HG03342 (cell line): ENCODE data around the gene SBF2.
"Not testable (repeated sequence)": the region's sequence is repeated elsewhere in the genome, so short reads cannot be mapped to it uniquely, and the experiment has no call there.

Experiments
- ATAC-seq: cut with Tn5 transposase; IDR thresholded peaks from one replicate; pipeline ENCODE4 v1.9.1; 2021; ENCODE audit warnings: mild to moderate bottlenecking, moderate library complexity; ENCODE audit not compliant: unreplicated experiment

SBF2 gene

GRCh38 chr11:9757809-9758636 lies 536.0 kb downstream of the SBF2 start:
- ATAC-seq: peak; percentile 57

DNA sequence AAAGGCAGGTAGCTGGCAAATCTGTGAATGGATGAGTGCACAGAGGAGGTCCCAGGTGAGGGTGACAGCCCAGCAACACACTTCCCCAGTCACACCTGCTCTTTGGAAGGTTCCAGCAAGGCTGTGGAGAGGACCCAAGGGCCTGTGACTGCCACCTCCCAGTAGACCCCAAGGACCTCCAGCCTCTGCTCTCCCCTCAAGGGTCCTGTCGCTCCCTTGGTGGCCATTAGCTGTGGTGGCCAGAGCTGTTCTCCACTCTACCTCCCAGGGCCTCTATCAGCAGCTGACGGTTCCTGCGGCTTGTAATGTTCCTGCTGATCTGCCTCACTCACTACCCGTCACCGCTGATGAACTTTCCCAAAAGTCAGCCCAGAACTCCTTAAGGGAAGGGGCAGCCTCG lies 537.1 kb downstream of the SBF2 start:
- no peak for ATAC-seq

- ATAC-seq: no peak
Measured at GRCh38 chr11:9756461-9756860, 537.6 kb downstream of the SBF2 start.

GRCh38 chr11:9755561-9756185 lies 538.3 kb downstream of the SBF2 start:
- no peak for ATAC-seq

- no peak for ATAC-seq
Measured at GRCh38 chr11:9754010-9754471, 540.0 kb downstream of the SBF2 start.

- ATAC-seq: no peak
Measured at GRCh38 chr11:9753021-9753420, 541.0 kb downstream of the SBF2 start.

DNA sequence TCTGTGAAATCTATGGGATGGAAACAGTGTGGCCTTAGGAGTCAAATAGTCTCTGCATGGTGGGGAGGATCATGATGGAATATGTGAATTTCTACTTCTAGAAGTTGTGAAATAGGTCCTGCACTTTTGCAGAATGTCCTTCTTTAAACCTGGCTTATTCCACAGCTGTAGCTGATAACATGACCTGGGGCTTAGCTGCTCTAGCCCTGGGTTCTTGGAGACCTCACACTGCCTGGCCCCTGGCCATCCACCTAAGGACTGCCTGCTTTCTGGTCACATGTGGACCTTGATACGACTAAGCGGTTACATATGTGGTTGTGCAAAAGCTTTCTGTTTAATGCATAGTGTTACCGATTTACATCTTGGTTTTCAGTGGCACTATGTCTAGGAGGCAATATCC lies 541.9 kb downstream of the SBF2 start:
- ATAC-seq: no peak

DNA sequence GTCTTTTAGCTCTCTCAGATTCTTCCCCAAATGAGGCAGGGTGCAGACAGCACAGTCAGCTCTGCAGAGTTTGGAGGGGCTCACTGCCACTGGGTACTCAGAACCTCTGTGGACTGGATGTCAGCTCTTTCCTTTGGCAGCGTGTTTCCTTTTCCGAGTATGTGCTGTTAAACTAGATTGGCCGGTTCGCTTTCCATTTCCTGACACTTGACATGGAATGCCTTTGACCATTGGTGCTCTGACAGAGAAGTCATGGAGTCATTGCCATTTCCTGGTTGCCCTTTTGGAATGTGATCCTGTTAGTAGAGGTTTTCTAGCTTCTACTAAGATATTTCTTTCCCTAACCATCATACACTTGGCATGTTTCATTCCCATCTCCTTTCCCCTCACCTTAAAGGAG lies 543.5 kb downstream of the SBF2 start:
- no peak for ATAC-seq

DNA sequence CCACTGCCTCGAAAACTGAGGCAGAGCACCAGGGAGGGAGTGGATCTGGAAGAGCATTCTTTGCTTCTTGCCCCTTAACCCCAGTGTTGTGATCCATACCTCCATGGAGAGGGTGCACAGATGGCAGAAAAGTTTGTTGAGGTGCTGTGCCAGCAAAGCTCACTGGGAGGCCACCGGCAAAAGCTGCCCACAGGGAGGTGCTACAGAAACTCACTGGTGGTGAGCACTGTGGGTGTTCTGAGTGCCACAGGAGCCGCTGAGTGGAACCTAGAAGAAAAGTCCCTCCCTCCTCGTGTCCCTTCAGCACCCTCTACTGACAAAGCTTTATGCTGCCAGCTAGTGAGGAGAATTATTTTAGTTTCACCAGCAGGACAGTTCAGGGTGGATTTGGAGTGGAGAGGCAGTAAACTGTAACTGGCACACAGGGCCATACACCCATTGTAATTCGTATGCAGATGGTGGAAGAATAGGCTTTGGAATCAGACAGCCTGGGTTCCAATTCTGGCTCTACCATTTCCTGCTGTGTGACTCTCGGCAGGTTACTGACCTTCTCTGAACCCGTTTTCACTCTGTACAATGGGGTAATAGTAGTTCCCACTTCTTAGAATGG lies 545.6 kb downstream of the SBF2 start:
- ATAC-seq: peak; percentile 65

- ATAC-seq: no peak
Measured at GRCh38 chr11:9747828-9748227, 546.2 kb downstream of the SBF2 start.

DNA sequence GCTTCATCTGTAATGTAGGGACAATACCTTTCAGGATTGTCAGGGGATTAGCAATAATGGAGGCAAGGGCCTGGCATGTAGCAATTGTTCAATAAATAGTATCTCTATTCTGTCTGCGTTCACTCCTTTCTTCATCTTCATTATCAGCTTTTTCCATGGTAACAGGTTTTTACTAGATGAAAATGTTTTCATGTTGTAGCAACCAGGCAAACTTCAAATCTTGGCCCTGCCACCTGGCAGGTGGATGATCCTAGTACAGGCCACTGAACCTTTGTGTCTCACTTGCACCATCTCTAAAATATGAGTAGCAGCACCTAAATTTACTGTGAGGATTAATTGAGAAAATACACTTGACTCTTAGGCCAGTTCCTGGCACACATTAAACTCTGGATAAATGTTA lies 546.8 kb downstream of the SBF2 start:
- no peak for ATAC-seq

GRCh38 chr11:9745411-9746211 lies 548.4 kb downstream of the SBF2 start:
- ATAC-seq: no peak

GRCh38 chr11:9743512-9743911 lies 550.5 kb downstream of the SBF2 start:
- not testable (repeated sequence) for ATAC-seq

GRCh38 chr11:9741260-9741659 lies 552.8 kb downstream of the SBF2 start:
- ATAC-seq: no peak

DNA sequence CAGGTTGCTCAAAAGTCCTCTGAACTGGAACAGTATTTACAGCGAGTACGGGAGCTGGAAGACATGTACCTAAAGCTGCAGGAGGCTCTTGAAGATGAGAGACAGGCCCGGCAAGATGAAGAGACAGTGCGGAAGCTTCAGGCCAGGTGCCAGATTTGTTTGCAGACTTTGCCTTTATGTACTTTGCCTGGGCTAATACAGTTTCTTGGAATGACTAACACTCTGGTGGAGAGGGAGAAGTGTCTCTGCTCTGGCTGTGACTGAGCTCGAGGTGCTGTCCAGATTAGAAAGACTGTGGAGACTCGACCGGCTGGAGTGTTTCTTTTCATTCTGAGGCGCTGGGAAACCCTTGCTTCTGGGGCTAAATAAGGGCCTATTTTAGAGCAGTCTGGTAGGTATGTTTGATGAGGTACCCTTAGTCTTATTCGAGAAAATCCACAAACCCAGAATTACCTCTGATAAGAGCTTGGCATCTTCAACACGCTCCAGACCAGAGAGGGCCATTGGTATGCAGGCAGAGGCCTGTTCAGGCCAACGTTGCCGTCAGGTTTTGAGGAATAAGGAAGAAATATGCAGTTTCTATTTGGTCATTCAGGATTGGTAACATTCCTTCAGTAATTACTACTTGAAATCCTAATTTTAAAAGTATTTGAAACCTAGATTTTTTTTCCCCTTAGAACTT lies 553.7 kb downstream of the SBF2 start:
- ATAC-seq: no peak

DNA sequence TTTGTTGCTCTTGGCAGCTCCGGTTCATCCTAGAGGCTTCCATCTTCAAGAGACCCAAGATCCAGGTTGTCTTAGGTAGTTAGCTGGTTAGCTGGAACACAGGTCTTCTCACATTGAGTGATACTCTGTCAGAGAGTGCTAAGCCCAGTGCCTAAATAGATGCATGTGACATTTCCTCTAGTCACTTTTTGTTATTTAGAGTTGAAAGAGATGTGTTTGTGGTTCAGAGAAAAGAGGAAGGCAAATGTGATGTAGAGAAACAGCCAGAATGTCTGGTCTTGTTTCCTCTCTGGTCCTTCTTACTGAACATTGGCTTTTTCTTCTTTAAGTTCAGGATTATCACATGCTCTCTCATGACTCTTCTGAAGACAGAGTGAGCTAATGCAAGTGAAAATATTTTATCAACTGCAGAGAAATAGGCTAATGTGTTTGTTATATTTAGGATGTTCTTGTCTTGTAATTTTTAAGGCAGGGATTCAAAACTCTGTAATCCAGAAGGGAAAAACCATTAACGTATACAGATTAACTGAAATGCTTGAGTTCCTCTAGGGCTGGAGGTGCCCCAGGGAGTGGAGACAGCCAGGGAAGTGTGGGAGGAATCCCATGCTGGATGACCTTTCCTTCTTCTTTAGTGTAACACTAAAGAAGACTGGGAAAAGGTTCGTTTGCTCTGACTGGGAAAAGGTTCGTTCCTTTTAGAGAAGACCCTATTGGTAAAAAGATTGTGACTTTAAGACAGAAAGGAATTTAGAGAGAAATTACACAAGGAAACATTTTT lies 554.7 kb downstream of the SBF2 start:
- ATAC-seq: peak; percentile 71

GRCh38 chr11:9738707-9739106 lies 555.3 kb downstream of the SBF2 start:
- ATAC-seq: no peak

DNA sequence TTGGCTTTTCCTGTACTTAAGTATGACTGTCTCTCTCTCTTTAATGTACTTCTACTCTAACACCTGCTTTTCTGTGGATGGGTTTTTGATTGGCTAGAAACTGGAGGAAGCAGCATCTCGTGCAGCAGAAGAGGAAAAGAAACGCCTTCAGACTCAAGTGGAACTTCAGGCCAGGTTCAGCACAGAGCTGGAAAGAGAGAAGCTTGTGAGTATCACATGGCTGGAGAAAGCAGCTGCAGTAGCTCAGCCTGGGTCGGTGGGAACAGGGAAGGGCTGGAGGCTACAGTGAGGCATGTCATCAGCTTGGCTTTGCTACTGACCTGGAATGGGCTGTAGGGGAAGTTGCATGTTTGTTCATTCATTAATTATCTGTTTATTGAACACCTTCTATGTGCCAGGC lies 555.9 kb downstream of the SBF2 start:
- no peak for ATAC-seq

GRCh38 chr11:9736365-9736764 lies 557.7 kb downstream of the SBF2 start:
- no peak for ATAC-seq

DNA sequence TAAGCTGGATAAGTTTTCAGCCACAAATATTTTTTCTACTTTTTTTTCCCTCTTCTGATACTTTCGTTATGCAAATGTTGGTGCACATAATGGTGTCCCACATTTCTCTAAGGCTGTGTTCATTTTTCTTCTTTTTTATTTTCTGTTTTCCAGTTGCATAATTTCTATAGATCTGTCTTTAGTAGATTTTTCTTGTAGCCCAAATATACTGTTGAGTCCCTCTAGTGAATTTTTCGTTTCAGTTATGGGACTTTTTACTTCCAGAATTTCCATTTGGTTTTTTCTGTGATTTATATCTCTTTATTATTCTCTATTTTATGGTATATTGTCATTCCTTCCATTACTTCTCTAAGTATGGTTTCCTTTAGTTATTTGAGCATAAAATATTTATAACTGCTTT lies 558.1 kb downstream of the SBF2 start:
- no peak for ATAC-seq
